Spleen (tissue), 7 donors: ENCODE data around the gene PSMA6.

ENCODE experiments used
- POLR2A ChIP-seq, 3 donors: fragments of 450-650 bp; IDR thresholded peaks; one replicate each; pipeline ENCODE4 v1.5.1; 2017; ENCODE audit warnings: antibody characterized with exemption in 3 of 3, mild to moderate bottlenecking in 1 of 3
- TF ChIP-seq, protein P1 (sequence below), 11 experiments: fragments of 200-600 bp in 7 of 11; fragments of 450-650 bp in 4 of 11; sonication (generic) in 4 of 11; IDR thresholded peaks in 8 of 11; conservative IDR thresholded peaks in 3 of 11; 1 replicate in 7 of 11; 2 replicates in 4 of 11; pipeline versions ENCODE4 v1.4.0 to v1.8.0; 2016 to 2021; ENCODE audit warnings: antibody characterized with exemption in 11 of 11, inconsistent platforms in 4 of 11, mild to moderate bottlenecking in 1 of 11
- donor health status: DM: no; HTN: no; CAD: no; lungs with moderate emphysema.
- donor health status: DM: no; HTN: no; CAD: no.
- donor health status: DM: no; HTN: no; CAD: no.

DNA sequence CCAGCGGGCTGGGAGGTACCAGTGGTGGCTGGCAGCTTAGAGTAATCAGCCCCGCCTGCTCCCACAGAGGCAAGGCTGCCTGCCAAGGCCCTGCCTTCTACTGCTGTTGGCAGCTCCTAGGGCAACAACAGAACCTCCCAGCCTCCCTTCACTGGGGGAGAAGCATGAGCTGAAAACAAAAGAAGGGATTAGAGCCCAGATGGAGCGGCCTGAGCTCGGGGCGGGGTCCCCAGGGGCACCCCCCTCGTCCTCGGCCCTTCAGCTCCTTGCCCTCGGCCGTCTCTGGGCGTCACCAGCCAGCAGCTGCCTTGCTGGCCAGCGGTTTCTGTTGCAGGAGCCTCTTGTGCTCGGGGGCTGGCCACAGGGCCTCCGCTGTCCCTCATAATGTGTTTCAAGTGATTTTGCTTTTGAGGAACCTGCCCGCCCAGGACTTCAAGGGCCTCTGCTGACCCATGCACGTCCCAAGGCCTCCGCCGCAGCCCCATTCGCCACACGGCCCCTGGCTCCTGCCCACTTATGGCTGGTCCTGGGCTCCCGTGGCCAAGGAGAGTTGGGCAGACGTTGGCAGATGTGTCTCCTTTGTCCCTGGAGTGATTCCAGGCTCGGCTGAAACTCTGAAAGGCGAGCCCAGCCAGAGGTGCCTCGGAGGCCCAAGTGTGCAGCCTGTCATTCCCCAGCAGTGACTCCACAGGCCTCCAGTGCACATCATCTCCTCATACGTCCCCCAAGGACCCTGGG, 49.7 kb downstream of the PSMA6 start:
- peak in 1 of 3 donors; percentile 32 for TF ChIP-seq POLR2A (IDR thresholded peaks at IDR 0.05)
- TF ChIP-seq, protein P1, sequence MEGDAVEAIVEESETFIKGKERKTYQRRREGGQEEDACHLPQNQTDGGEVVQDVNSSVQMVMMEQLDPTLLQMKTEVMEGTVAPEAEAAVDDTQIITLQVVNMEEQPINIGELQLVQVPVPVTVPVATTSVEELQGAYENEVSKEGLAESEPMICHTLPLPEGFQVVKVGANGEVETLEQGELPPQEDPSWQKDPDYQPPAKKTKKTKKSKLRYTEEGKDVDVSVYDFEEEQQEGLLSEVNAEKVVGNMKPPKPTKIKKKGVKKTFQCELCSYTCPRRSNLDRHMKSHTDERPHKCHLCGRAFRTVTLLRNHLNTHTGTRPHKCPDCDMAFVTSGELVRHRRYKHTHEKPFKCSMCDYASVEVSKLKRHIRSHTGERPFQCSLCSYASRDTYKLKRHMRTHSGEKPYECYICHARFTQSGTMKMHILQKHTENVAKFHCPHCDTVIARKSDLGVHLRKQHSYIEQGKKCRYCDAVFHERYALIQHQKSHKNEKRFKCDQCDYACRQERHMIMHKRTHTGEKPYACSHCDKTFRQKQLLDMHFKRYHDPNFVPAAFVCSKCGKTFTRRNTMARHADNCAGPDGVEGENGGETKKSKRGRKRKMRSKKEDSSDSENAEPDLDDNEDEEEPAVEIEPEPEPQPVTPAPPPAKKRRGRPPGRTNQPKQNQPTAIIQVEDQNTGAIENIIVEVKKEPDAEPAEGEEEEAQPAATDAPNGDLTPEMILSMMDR (IDR thresholded peaks at IDR 0.05 in 8 of 11, conservative IDR thresholded peaks at IDR 0.05 in 3 of 11): no peak
